Iris pigment epithelial cell (primary cell): ENCODE measurements around the gene NAALADL2.
A peak's percentile ranks its signal among the peaks of the same experiment; 100 is the strongest.

ENCODE experiments used
- DNase-seq: peaks from one replicate; pipeline ENCODE4 v3.0.0-alpha.2; 2011; ENCODE audit warnings: low read depth

NAALADL2 gene

GRCh38 chr3:174859114-174859735 lies at the start of gene NAALADL2:
Gene NAALADL2 (plus strand): TSS chr3:174859334.
- DNase-seq: no peak

DNA sequence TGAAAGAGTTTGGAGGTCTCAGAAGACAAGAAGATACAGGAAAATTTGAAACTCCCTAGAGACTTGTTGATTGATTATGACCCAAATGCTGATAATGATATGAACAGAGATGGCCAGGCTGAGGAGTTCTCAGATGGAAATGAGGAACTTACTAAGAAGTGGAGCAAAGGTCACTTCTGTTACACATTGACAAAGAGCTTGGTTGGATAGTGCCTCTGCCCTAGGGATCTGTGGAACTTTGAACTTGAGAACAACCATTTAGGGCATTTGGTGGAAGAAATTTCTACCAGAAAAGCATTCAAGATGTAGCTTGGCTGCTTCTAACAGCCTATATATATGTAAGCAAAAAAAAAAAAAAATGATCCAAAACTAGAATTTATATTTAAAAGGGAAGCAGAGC lies 48.9 kb upstream of the NAALADL2 start:
- no peak for DNase-seq

- DNase-seq: no peak
These were observed 46.8 kb upstream of the NAALADL2 start for GRCh38 chr3:174812172-174812862.

DNA sequence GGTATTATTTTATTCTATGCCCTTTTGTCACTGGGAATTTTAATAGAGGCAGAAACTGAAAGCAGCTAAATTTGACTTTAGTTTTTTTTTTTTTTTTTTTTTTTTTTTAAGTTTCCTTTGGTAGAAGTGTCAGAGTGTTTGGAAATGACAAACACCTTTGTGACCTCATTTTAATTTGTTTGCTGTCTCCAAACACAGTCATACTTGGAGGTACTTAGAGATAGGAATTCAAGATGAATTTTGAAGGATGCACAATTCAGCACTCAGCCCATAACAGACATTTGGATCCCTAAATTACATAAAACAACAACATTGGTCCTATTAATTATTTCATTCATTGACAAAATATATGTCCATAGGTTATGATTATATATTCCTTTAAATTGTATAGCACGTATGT lies 43.4 kb upstream of the NAALADL2 start:
- no peak for DNase-seq

GRCh38 chr3:174820885-174821284 lies 38.2 kb upstream of the NAALADL2 start:
- no peak for DNase-seq

- DNase-seq: peak; percentile 53
These were observed 37.7 kb upstream of the NAALADL2 start for GRCh38 chr3:174821477-174821876.

GRCh38 chr3:174822320-174822719 lies 36.8 kb upstream of the NAALADL2 start:
- DNase-seq: no peak

- no peak for DNase-seq
These were observed 33.1 kb upstream of the NAALADL2 start for GRCh38 chr3:174826069-174826468.

DNA sequence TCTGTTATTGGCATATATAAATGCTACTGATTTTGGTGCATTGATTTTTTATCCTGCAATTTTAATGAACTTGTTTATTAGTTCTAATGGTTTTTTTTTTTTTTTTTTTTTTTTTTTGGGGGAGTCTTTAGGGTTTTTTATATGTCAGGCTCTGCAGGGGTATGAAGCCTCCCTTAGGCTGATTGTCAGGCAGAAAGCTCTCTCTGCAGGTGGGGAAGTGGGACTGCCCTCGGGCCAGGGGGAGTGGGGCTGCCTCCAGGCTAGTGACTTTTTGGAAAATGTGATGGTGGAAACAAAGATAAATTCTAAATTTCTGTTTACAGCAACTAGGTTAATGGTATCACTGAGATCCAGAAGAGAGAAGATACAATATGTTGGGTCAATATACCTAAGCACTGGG lies 14.4 kb upstream of the NAALADL2 start:
- DNase-seq: no peak

GRCh38 chr3:174846055-174846454 lies 13.1 kb upstream of the NAALADL2 start:
- no peak for DNase-seq

DNA sequence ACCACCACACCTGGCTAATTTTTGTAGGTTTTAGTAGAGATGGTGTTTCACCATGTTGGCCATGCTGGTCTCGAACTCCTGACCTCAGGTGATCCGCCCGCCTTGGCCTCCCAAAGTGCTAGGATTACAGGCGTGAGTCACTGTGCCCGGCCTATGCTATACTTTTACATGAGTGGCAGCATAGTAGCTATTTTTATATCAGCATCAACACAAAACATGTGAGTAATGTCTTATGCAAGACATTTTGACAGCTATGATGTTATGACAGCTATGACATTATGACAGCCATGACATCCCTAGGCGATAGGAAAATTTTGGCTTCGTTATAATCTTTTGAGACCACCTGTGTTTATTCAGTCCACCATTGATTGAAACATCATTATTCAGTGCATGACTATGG lies 4.1 kb upstream of the NAALADL2 start:
- no peak for DNase-seq

GRCh38 chr3:174857301-174857700 lies 1.8 kb upstream of the NAALADL2 start:
- no peak for DNase-seq

DNA sequence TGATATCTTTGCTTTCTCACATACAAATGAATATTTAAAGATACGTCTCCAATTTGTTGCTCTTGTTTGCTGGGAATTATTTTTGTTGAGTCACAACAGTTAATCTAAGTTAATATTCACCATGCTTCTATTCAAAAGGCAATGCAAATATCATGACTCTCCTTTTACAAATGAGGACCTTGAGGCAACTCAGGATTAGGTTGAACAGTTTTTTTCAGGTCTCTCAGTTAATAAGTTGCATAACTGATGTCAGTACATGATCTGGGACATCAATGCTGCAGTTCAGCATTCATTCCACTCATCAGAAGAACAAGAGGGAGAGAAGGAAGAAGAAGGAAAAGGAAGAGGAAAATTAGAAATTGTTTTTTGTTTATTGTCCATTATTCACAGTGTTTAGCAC lies 781 bp upstream of the NAALADL2 start:
- DNase-seq: no peak

GRCh38 chr3:174859756-174860155 lies 622 bp downstream of the NAALADL2 start:
- no peak for DNase-seq

DNA sequence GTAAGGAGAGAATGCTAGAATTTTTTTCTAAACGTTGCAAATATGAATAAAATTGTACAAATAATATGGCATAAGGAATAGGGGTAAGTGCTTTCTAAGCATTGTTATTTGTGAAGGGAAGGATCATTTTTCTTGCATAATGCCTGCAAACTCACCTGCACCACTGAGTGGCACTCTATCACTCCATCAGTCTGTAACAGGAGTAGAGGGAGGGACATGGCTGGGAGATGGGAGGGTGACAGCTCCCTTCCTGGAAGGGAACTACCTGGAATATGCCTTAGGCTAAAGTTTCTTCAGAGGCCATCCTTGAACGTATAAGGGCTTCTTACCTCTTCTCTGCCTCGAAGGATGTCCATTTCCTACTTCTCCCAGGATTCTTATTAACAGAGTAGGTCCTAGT lies 3.0 kb downstream of the NAALADL2 start:
- DNase-seq: peak; percentile 24

GRCh38 chr3:174862666-174863065 lies 3.5 kb downstream of the NAALADL2 start:
- peak; percentile 4 for DNase-seq

GRCh38 chr3:174863488-174863887 lies 4.4 kb downstream of the NAALADL2 start:
- DNase-seq: no peak

- peak; percentile 19 for DNase-seq
These were observed 10.3 kb downstream of the NAALADL2 start for GRCh38 chr3:174869448-174869847.

- DNase-seq: no peak
These were observed 14.9 kb downstream of the NAALADL2 start for GRCh38 chr3:174873832-174874657.

DNA sequence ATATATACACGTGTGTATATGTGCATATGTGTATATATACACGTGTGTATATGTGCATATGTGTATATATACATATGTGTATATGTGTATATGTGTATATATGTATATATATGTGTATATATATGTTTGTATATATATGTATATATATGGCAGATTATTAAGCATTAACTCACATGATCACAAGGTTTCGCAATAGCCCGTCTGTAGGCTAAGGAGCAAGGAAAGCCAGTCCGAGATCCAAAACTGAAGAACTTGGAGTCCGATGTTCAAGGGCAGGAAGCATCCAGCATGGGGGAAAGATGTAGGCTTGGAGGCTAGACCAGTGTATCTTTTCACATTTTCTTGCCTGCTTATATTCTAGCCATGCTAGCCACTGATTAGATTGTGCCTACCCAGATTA lies 23.7 kb downstream of the NAALADL2 start:
- DNase-seq: no peak

GRCh38 chr3:174883881-174884675 lies 24.9 kb downstream of the NAALADL2 start:
- no peak for DNase-seq
